GM21381 (cell line): Measurements from ENCODE around the gene FGFR2.

Experiments
- ATAC-seq: cut with Tn5 transposase; IDR thresholded peaks from one replicate; pipeline ENCODE4 v1.9.1; 2021; ENCODE audit warnings: mild to moderate bottlenecking, moderate library complexity; ENCODE audit not compliant: unreplicated experiment

Gene FGFR2

GRCh38 chr10:121459279-121459621, 139.0 kb downstream of the FGFR2 start:
- ATAC-seq, result no peak

GRCh38 chr10:121457729-121458128, 140.5 kb downstream of the FGFR2 start:
- ATAC-seq, result no peak

GRCh38 chr10:121455377-121455776, 142.9 kb downstream of the FGFR2 start:
- ATAC-seq, result no peak

- no peak for ATAC-seq
Measured at GRCh38 chr10:121454781-121455180, 143.5 kb downstream of the FGFR2 start.

GRCh38 chr10:121453160-121453559, 145.1 kb downstream of the FGFR2 start:
- ATAC-seq, result no peak

GRCh38 chr10:121452581-121452980, 145.7 kb downstream of the FGFR2 start:
- no peak for ATAC-seq

- no peak for ATAC-seq
Measured at GRCh38 chr10:121450247-121450646, 148.0 kb downstream of the FGFR2 start.

- ATAC-seq, result peak; percentile 30
Measured at GRCh38 chr10:121449482-121449924, 148.7 kb downstream of the FGFR2 start.

- ATAC-seq, result peak; percentile 95
Measured at GRCh38 chr10:121448766-121449421, 149.3 kb downstream of the FGFR2 start.

GRCh38 chr10:121444520-121445165, 153.6 kb downstream of the FGFR2 start:
- no peak for ATAC-seq

- ATAC-seq, result no peak
Measured at GRCh38 chr10:121442086-121442935, 155.9 kb downstream of the FGFR2 start.

GRCh38 chr10:121440461-121440860, 157.8 kb downstream of the FGFR2 start:
- ATAC-seq, result no peak

- no peak for ATAC-seq
Measured at GRCh38 chr10:121438333-121438732, 159.9 kb downstream of the FGFR2 start.

- no peak for ATAC-seq
Measured at GRCh38 chr10:121437596-121437995, 160.6 kb downstream of the FGFR2 start.

GRCh38 chr10:121436630-121437341, 161.5 kb downstream of the FGFR2 start:
- no peak for ATAC-seq

- no peak for ATAC-seq
Measured at GRCh38 chr10:121436281-121436629, 162.0 kb downstream of the FGFR2 start.

- no peak for ATAC-seq
Measured at GRCh38 chr10:121435099-121435875, 163.0 kb downstream of the FGFR2 start.

GRCh38 chr10:121433965-121434364, 164.3 kb downstream of the FGFR2 start:
- no peak for ATAC-seq

- ATAC-seq, result no peak
Measured at GRCh38 chr10:121428867-121429266, 169.4 kb downstream of the FGFR2 start.
